Gastroesophageal sphincter (tissue), 3 donors: ENCODE results near the gene CLCN1.

ENCODE experiments used
- CTCF ChIP-seq, 4 experiments: fragments of 200-600 bp in 2 of 4; fragments of 450-650 bp in 2 of 4; sonication (generic) in 1 of 4; IDR thresholded peaks; one replicate each; pipeline ENCODE4 v1.5.1; 2017 to 2019; ENCODE audit warnings: antibody characterized with exemption in 4 of 4, mild to moderate bottlenecking in 2 of 4, moderate library complexity in 2 of 4
- EP300 ChIP-seq: sonication (generic); formaldehyde crosslinking; IDR thresholded peaks from one replicate; pipeline ENCODE4 v1.6.1; 2017; ENCODE audit warnings: antibody characterized with exemption, mild to moderate bottlenecking
- POLR2A ChIP-seq, 2 donors: fragments of 450-650 bp; IDR thresholded peaks; one replicate each; pipeline ENCODE4 v1.6.1; 2017; ENCODE audit warnings: antibody characterized with exemption in 2 of 2, mild to moderate bottlenecking in 2 of 2, moderate library complexity in 1 of 2

- TF ChIP-seq POLR2A (IDR thresholded peaks at IDR 0.05) (no peak), CTCF (IDR thresholded peaks at IDR 0.05) (no peak), EP300 (no peak)
Measured at GRCh38 chr7:143396625-143397556, 81.0 kb downstream of the CLCN1 start.
